NCI-H526 (cell line): ENCODE data around the gene CTBP2.

Source experiments
- DNase-seq, 2 experiments: peaks; one replicate each; lab custom pipeline; 2025; lab: John Stamatoyannopoulos, UW

CTBP2 gene

GRCh38 chr10:125010362-125010761 is 150.0 kb downstream of the CTBP2 start:
- no peak for DNase-seq

DNA sequence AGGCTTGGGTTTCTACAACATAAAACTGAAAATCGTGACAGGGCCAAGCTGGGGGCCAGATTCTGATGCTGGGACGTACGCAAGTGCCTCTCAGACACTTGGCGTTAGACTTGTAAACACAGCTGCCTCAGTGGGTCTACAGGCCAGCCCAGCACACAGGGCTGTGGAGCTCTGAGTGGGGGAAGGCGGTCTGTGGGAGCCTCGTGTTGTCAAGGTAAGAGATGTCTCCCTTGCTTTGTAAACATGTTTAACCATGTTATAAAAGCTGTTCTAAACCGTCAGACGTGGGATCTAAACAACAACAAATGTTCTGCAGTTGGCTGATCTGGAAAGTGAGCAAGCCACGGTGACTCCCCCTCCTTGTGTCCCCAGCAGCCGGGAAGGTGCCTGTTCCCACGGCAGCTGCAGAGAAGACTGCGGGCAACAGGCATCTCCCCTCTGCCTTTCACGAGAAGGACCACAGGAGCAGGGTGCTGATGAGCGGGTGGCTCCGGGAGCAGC is 150.7 kb downstream of the CTBP2 start:
- no peak for DNase-seq

- no peak for DNase-seq
Measured at GRCh38 chr10:125008689-125009638, 151.4 kb downstream of the CTBP2 start.

DNA sequence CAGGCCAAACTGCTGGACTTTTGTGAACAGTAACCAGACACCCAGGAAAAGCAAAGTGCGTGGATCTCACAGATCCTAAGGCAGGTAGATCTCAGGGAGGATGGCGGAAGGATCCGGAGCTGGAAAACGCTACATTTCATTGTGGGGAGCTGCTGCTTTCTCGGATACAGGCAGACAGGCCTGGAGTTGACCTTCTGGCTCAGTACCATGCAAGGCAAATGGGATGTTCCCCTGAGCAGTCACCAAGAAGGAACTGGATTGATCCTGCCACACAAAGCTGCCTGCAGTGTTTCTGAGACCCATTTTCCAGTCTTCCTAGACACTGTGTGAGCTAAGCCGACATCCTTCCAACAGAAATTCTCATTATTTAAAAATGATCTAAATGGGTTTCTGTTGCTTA is 152.9 kb downstream of the CTBP2 start:
- no peak for DNase-seq

DNA sequence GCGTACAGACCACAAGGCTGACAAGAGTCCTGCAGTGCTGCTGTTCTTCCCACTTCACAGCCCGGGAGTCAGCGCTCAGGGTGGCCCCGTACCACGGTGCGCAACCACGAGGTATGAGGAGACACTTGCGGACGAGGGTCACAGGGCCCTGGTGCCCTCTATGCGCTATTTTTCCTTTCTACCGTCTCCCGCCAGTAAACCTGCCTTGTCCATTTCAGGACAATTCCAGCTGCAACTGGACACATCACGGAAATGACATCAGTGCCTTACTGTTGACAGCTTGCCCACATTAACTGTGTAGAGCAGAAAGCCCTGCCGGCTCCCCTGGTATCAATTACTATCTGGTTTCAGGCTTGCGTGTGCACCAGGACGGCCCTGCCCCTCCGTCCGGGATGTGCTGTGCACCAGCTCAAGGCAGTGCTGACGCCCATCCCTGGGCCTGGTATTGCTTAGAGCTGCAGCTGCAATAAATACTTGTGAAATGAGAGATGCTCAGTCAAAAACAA is 153.4 kb downstream of the CTBP2 start:
- DNase-seq, result no peak

- no peak for DNase-seq
Measured at GRCh38 chr10:125006188-125006680, 154.1 kb downstream of the CTBP2 start.

DNA sequence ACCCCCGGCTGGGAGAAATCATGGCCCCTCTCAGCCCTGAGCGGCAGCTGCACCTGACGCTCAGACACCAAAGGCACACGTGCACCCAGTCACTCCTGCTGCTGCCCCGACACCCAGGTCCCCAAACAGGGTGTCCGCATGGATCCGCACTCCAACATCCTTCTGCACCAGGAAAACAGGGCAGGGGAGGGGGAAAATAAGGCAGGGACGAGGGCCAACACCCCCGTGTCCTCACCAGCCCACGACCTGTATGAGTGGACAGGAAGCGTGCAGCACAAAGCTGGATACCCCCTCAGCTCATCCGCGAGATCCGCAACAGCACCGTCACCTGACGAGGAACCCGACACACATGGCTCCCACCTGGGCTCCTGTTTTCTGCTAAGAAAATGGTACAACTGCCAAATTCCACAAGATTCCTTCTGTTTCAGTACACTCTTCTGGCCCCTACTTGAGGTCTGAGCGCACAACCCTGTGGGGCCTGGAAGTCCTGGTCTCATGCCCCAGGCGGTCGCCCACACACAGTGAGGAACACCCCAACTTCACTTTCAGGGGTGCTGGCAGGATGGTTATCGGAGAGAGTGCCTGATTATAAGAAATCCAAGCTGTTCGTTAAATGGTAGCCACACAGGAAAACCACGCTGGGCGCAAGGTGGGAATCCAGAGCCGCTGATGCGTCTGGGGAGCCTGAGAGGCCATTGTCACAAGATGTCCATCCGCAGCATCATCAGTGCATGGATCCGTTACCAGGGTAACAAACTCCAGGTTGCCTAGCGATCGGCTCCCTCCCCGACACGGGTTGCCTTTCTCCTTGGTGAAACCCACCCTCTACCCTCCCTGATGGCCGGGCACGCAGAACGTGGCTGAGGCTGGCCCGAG is 154.8 kb downstream of the CTBP2 start:
- DNase-seq, result no peak

DNA sequence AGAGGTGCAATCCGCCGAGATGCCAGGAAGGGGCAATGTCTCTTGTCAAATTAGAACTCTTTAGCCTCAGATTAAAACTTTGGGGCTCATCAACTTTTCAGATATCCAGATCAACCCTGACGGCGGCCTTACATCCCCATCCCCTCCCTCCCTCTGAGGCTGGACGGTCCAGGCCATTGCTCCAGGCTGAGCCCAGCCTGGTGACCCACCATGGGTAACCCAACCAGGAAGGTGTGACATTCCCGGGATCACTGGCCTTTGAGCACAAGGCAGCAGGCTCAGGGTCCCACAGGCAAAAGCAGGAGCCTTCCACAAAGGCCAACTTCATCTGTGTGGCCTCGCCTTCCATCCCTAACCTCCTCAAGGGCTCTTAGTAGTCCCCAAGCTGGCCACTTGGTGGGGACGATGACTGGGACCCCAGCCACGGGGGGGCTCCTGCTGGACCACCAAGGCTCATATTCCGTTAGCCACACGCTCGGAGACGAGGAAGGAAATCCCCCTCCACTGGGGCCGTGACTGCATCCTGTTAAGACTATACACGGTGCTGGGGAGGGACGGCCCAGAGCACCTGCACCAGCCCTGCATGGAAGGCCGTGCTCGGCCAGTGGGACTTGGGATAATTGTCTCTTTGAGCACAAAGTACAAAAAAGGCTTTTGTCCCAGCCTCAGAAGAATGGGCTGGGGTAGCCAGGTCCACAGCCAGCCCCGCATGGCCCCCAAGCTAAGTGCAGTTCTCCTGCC is 155.6 kb downstream of the CTBP2 start:
- no peak for DNase-seq

GRCh38 chr10:125003901-125004467 is 156.4 kb downstream of the CTBP2 start:
- DNase-seq, result no peak

DNA sequence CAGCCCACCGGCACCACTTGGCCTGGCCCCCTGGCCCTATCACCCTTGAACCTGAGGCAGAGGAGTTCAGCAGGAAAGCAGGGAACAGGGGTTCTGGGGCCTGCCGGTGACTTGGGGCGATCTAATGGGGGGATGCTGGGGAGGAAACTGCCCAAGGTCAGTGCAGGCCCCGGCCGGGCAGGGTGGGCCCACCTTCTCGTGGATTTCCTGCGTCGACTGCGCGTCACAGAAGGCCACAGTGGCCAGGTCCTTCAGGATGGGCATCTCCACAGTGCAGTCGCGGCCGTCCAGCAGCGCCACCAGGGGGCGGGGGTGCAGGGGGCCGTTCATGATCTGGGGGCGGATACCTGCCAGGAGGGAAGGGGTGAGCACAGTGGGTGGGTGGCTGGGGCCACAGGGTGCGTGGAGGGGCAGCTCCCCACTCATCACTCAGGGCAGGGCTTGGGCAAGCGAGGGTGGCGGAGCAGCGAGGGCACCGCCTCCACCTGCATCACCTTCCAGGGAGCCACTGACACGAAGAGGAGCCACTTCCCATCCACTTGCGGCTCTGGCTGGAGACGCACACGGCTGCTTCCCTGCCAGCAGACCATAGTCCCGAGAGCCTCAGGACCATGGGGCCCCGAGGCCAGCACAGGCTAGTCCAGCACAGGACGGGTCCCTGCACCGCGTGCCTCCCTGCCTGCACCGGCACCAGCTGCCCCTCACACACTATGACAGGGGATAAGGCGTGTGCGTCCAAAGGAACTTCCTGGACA is 157.0 kb downstream of the CTBP2 start:
- DNase-seq, result no peak

DNA sequence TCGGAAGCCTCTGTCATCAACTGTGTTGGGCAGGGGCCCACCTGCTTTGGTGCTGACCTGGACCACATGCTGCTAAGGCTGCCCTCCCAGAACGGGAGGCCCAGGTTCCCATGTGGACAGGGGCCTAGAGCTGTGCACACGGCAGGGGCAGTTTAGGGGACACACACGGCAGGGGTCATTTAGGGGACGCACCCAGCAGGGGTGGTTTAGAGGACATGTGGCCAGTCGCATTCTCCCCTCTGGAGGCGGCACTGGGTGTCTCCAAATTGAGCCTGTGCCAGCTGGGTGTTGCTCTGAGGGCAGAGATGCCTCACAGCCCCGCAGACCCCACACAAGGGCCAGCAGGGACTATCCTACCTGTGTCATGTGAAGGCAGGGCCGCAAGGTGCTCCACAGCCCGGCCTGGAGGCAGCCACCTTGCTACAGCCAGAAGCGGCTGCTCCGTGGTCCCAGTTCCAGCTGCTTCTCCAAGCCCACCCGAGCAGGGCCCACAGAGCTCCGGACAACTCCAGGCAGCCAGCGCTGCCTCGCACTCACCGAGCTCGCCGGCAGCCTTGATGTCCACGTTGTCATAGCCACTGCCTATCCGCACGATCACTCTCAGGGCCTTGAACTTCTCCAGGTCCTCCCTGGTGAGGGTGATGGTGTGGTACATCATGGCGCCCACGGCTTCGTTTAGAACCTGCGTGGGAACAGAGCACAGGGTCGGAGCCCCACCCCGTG is 157.8 kb downstream of the CTBP2 start:
- DNase-seq, result no peak

DNA sequence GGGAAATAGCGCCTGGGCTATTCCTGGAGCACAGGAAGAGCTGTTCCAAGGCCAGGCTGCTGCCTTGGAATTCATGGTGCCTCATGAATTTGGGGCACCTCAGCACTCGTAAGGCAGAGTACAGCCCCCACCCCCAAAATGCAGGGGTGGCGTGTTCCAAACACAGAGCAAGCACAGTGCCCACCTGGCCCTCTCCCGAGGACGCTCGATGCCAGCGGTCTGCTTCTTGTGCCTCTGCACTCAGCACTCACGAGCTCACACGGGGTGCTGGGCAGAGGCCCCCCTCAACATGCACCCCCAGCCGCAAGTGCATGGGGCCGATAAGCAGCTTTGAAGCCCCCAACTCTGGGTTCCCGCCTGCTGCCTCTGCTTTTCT is 158.3 kb downstream of the CTBP2 start:
- no peak for DNase-seq

DNA sequence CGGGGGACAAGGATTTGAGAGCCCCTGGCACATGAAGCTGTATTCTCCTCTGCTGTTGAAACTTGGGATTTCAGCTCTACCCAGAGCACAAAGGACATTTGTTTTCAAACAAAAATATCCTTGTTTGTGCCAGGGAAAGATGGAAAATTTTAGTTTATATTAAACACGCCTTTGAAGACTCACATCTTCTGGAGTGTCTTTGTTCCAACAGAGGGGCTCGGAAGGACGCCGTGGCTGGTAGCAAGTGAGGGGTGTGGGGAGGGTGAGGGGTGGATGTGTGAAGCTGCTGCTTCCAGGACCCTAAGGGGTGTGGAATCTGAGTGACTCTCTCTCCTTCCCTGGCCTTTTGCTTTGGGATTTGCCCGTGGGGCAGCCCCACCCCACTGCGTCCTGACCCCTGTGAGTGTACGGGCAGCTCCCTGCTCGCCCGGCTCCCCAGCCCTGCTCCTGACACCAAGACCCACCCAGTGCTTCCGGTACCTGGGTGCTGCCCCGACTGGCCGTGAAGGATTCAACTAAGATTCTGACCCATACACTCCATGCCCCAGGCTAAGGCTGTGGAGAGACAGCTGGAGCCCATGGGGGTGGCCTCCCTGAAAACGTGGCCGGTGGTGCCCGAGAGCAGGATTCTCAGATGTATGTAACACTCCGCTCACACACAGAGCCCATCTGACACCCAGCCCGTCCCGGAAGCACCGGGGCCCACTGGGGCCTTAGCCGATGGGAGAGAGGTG is 158.9 kb downstream of the CTBP2 start:
- DNase-seq, result no peak

DNA sequence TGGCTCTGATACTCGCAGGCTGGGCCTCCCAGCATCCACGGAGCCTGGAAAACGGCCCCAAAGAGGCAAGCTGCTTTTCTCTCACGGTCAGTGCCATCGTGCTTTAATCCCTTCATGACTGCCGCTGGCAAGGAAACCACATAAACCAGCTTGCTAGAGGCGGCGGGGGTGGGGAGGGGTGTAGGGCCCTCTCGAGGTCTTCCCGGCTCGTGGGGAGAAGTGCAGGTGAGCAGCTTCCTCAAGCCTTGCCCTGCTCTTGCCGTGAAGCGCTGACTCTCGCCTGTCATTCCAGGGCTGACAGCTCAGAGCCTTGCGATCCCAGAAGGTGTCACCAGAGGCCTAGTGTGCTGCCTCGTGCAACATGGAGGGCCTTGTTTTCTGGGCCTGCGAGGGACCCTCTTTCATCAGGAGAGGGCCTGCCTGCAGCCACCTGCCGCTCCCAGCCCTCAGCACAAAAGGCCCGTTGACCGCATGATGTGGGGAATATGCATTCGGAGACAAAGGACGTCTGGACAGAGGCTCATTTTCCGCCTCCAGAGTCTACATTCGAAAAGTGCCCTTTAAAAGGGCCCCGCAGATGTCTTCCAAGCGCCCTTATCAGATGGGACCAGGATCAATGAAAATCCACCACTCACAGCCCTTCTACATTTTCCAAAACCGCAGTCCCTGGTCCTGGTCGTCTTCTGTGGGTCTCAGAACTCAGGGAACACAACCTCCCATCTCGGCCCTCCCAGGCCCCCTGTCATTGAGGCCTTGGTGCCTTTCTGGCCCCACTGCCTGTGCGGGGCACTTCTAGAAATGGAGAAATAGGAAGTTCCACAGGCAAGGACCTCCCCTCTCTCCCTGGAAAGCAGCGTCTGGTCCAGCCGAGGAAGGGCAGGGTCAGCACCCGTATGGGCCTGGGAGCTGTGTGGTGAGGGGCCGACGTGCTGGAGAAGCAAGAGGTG is 159.7 kb downstream of the CTBP2 start:
- no peak for DNase-seq

- no peak for DNase-seq
Measured at GRCh38 chr10:124999433-125000365, 160.7 kb downstream of the CTBP2 start.

DNA sequence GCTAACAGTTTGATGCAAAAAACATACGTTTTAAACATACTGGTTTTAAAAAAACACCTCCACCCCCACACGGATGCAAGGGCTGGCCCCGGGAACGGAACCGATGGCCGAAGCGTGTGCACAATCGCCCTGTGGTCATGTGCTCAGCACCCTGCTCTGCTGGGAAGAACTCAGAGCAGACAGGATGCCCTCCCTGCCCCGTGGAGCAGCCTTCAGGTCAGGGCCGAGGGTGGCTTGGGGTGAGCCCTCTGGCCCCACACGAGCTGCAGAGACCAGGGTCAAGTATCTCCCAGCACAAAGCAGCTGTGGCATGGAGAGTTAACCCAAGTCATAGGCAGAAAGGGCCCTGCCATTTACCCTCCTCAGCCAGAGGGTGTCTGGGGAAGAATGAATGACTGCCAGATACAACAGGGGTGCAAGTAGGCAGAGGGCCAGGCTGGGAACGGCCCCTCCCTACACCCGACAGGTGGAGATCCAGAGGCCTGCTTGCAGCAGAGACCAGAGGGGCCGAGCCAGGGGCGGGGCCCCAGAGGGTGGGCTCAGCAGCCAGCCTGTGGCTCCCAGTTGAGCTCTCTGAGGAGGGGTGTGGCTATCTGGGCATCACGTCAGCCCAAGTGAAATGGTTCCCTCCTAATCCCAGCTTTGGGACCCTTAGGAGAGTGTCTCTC is 161.6 kb downstream of the CTBP2 start:
- DNase-seq, result no peak
